Muscle layer of colon (tissue), 2 donors: ENCODE results near the gene MYMK.

ENCODE experiments used
- H3K27ac ChIP-seq: one replicate; pipeline ENCODE4 v1.7.0; 2013; ENCODE audit warnings: low read depth, mild to moderate bottlenecking, low read length, moderate library complexity
- H3K27me3 ChIP-seq, 2 donors: one replicate each; pipeline ENCODE4 v1.7.0; 2013; ENCODE audit warnings: low read length in 2 of 2, mild to moderate bottlenecking in 2 of 2; ENCODE audit not compliant: insufficient read depth in 2 of 2, control insufficient read depth in 1 of 2
- H3K36me3 ChIP-seq: one replicate; pipeline ENCODE4 v1.7.0; 2013; ENCODE audit warnings: mild to moderate bottlenecking, low read length; ENCODE audit not compliant: insufficient read depth
- H3K4me1 ChIP-seq: one replicate; pipeline ENCODE4 v1.7.0; 2013; ENCODE audit warnings: mild to moderate bottlenecking, low read length; ENCODE audit not compliant: insufficient read depth
- H3K4me3 ChIP-seq, 2 donors: one replicate each; pipeline ENCODE4 v1.7.0; 2013; ENCODE audit warnings: low read length in 2 of 2, low read depth in 1 of 2, mild to moderate bottlenecking in 1 of 2, moderate library complexity in 1 of 2
- H3K9ac ChIP-seq: one replicate; pipeline ENCODE4 v1.7.0; 2013; ENCODE audit warnings: low read length
- H3K9me3 ChIP-seq: one replicate; pipeline ENCODE4 v1.7.0; 2013; ENCODE audit warnings: mild to moderate bottlenecking, low read length
- donor health status: abdominal sarcoma.
- donor health status: Adenocarcinoma of cecum.

MYMK gene

DNA sequence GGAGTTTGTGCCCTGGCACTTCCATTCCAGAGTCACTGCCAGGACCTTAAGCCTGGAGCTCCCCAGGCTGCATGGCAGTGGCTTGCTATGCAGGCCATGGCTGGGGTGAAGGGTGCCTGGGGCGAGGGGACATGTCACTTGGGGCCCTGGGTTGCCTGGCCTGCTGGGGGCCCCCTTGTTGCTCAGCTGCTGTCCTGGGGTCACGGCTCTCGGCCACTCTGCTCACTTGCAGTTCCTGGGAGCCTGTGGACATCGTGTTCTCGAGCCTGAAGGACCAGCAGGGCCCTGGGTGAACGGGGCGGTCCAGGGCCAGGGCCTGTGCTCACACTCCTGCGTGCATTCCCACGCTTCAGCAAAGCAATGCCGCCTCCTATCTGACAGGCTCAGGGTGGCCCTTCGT, 31.3 kb downstream of the MYMK start:
- H3K27me3 ChIP-seq, result no peaks in the 10 kb centered on the region
- H3K4me3 ChIP-seq, result no peak overlapping the region
- no peaks in the 10 kb centered on the region for H3K9me3 ChIP-seq
- no peak overlapping the region for H3K9ac ChIP-seq
- no peaks in the 10 kb centered on the region for H3K36me3 ChIP-seq
- no peak overlapping the region for H3K27ac ChIP-seq
- H3K4me1 ChIP-seq, result no peaks in the 10 kb centered on the region

DNA sequence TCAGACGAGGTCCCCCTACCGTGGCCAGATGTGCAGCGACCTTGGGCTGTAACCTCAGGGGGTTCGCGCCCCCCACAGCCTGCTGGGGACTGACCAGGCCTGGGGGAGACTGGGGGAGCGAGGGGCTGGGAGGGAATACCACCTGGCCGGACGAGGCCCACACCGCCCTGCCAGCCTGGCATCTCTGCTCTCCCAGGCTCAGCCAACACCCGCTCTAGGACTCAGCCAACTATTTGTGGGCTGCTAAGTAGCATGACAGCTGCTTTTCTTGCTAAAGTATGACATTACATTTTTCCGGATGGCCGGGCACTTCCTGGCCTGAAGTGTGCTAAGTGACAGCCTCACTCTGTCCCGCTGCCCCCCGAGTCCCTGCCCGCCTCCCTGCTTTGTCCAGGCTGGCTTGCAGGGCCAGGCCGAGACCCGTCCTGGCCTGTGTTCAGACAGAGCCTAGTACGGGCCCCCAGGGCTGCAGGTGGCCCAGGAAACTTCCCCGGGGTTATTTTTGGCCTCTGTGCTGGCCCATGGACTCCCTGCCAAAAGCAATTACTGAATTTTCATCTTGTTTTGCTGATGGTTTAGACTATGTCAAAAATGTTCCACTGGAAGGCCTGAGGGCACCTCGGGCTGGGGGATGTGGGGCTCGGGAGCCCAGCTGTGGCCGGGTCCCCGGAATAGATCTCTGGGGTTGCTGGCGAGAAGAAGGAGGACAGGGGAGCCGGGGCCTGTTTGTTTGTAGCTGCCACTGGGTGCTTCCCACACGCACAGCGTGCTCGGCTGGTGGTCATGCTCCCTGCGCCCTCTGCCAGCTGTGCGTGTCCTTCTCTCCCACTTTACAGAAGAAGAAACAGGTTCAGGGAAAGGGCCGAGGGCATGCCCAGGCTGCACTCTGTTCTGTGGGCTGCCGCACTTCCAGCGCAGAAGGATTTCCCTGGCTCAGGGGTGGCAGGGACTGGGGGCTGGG, 32.4 kb downstream of the MYMK start:
- no peak overlapping the region for H3K27ac ChIP-seq
- no peak overlapping the region for H3K9ac ChIP-seq

GRCh38 chr9:133491656-133491925, 33.2 kb downstream of the MYMK start:
- Histone ChIP-seq H3K27ac (no peak overlapping the region), H3K36me3 (no peaks in the 10 kb centered on the region), H3K9ac (no peak overlapping the region), H3K27me3 (no peaks in the 10 kb centered on the region), H3K4me1 (no peaks in the 10 kb centered on the region), H3K4me3 (no peak overlapping the region), H3K9me3 (no peaks in the 10 kb centered on the region)

More for the DNA sequence above, 32.4 kb downstream of the MYMK start:
- no peaks in the 10 kb centered on the region for H3K9me3 ChIP-seq
- no peak overlapping the region for H3K4me3 ChIP-seq
- no peaks in the 10 kb centered on the region for H3K36me3 ChIP-seq
- no peaks in the 10 kb centered on the region for H3K4me1 ChIP-seq
- no peaks in the 10 kb centered on the region for H3K27me3 ChIP-seq

GRCh38 chr9:133490865-133491655, 33.7 kb downstream of the MYMK start:
- H3K9ac ChIP-seq, result no peak overlapping the region
- H3K9me3 ChIP-seq, result no peaks in the 10 kb centered on the region
- H3K4me3 ChIP-seq, result no peak overlapping the region
- H3K27me3 ChIP-seq, result no peaks in the 10 kb centered on the region
- no peaks in the 10 kb centered on the region for H3K36me3 ChIP-seq
- no peak overlapping the region for H3K27ac ChIP-seq
- H3K4me1 ChIP-seq, result no peaks in the 10 kb centered on the region

DNA sequence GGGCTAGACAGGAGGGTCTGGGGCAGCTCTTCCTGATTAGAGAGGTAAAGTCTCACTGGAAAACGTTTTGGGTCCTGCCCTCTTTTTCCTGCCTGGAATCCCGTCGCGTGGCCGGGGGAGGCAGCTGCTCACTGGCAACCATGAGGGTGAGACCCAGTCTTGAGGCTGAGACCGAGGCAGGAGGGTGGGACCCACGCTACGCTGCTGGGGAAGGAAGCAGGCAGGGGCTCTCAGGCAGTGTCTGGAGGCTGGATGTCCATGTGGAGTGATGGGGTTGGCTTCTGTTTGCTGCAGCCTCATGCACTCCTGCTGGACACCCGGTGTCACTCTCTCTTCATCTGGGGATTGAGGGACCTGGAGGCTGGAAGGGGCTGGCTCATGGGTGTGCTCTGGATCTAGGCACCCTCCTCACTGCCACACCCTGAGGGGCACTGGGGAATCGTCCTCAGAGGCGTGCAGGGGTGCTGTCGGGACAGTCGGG, 34.5 kb downstream of the MYMK start:
- H3K36me3 ChIP-seq, result no peaks in the 10 kb centered on the region
- peaks cover 0 to 5% of the 10 kb centered on the region in 2 donors for H3K27me3 ChIP-seq
- H3K27ac ChIP-seq, result no peak overlapping the region
- no peaks in the 10 kb centered on the region for H3K9me3 ChIP-seq
- no peak overlapping the region for H3K9ac ChIP-seq
- H3K4me3 ChIP-seq, result no peak overlapping the region
- H3K4me1 ChIP-seq, result no peaks in the 10 kb centered on the region

DNA sequence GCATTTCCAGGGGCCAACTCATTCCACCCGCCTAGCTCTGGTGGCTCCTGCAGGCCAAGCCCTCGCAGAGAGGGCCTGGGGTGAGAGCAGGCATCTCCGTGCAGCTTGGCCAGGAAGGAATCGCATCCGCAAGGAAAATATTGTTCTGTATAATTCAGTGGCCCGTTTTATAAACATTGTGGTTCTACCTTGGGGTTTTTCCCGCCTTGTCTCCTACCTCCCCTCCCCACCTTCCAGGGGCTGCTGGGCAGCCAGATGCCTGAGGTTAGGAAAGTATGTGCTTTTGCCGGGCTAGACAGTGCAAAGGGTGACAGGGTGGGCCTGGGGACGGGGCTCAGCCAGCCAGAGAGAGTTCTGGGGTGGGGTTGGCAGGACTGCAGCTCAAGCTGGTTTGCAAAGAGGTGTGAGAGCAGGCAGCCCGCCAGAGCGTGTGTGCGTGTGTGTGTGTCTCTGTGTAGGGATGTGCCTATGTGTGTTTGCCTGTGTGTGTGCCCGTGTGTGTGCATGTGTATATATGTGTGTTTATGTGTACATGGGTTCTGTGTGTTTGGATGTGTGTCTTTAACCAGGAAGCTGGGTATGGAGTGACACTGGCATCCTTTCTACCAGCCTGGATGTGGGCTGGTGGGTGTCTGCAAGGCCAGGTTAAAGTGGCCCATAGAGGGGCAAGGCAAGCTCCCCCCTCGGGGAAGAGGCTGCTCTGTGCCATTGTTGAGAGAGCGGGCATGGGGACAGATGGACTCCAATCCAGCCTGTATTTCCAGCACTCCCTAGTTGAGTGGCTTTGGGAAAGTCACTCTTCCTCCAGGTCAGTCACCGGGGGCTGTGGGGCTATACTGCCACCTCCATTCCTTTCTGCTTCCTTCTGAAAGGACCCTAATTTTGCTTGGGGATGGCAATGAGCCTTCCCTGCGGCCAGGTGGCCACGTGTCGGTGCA, 35.2 kb downstream of the MYMK start:
- Histone ChIP-seq H3K4me1 (no peaks in the 10 kb centered on the region), H3K36me3 (no peaks in the 10 kb centered on the region), H3K9me3 (no peaks in the 10 kb centered on the region), H3K9ac (no peak overlapping the region), H3K27me3 (peaks cover 0 to 11% of the 10 kb centered on the region in 2 donors), H3K4me3 (no peak overlapping the region), H3K27ac (no peak overlapping the region)

GRCh38 chr9:133488686-133489252, 36.0 kb downstream of the MYMK start:
- Histone ChIP-seq H3K36me3 (no peaks in the 10 kb centered on the region), H3K4me3 (no peak overlapping the region), H3K4me1 (no peaks in the 10 kb centered on the region), H3K27me3 (peaks cover 0 to 14% of the 10 kb centered on the region in 2 donors), H3K9me3 (no peaks in the 10 kb centered on the region), H3K9ac (no peak overlapping the region), H3K27ac (no peak overlapping the region)

- Histone ChIP-seq H3K36me3 (no peaks in the 10 kb centered on the region), H3K27ac (no peak overlapping the region), H3K4me3 (no peak overlapping the region), H3K9me3 (no peaks in the 10 kb centered on the region), H3K4me1 (no peaks in the 10 kb centered on the region), H3K27me3 (peaks cover 0 to 17% of the 10 kb centered on the region in 2 donors), H3K9ac (no peak overlapping the region)
Observed at GRCh38 chr9:133487331-133487725, 37.4 kb downstream of the MYMK start.

GRCh38 chr9:133485531-133486260, 39.1 kb downstream of the MYMK start:
- Histone ChIP-seq H3K9me3 (no peaks in the 10 kb centered on the region), H3K27ac (no peak overlapping the region), H3K4me1 (no peaks in the 10 kb centered on the region), H3K27me3 (peaks cover 0 to 17% of the 10 kb centered on the region in 2 donors), H3K4me3 (no peak overlapping the region), H3K36me3 (no peaks in the 10 kb centered on the region), H3K9ac (no peak overlapping the region)

- no peaks in the 10 kb centered on the region for H3K9me3 ChIP-seq
- H3K4me1 ChIP-seq, result peaks cover under 1% of the 10 kb centered on the region
- H3K27me3 ChIP-seq, result peaks cover 0 to 17% of the 10 kb centered on the region in 2 donors
- no peak overlapping the region for H3K27ac ChIP-seq
- no peak overlapping the region for H3K9ac ChIP-seq
- H3K4me3 ChIP-seq, result no peak overlapping the region
- H3K36me3 ChIP-seq, result no peaks in the 10 kb centered on the region
Observed at GRCh38 chr9:133484671-133485437, 39.9 kb downstream of the MYMK start.
